ENCODE measurements around the gene IRF8.

Gene IRF8

GRCh38 chr16:85954927-85955519 lies 56.1 kb downstream of the IRF8 start:
- in situ Hi-C loops (cut with MboI; ENCODE audit: low sequenced_read_pairs), result no loop called here

- in situ Hi-C loops (cut with MboI; ENCODE audit: low sequenced_read_pairs), result no loop called here
Observed at GRCh38 chr16:85955566-85955965, 56.6 kb downstream of the IRF8 start.

- in situ Hi-C loops (cut with MboI; ENCODE audit: low sequenced_read_pairs), result no loop called here
Observed at GRCh38 chr16:85956426-85956825, 57.5 kb downstream of the IRF8 start.

- in situ Hi-C loops (cut with MboI; ENCODE audit: low sequenced_read_pairs), result no loop called here
Observed at GRCh38 chr16:85958731-85959130, 59.8 kb downstream of the IRF8 start.

- in situ Hi-C loops (cut with MboI; ENCODE audit: low sequenced_read_pairs), result no loop called here
Observed at GRCh38 chr16:85959686-85960085, 60.7 kb downstream of the IRF8 start.

GRCh38 chr16:85960486-85961046 lies 61.6 kb downstream of the IRF8 start:
- in situ Hi-C loops (cut with MboI; ENCODE audit: low sequenced_read_pairs), result no loop called here

- in situ Hi-C loops (cut with MboI; ENCODE audit: low sequenced_read_pairs), result no loop called here
Observed at GRCh38 chr16:85961988-85962915, 63.3 kb downstream of the IRF8 start.

GRCh38 chr16:85963753-85964285 lies 64.9 kb downstream of the IRF8 start:
- in situ Hi-C loops (cut with MboI; ENCODE audit: low sequenced_read_pairs), result no loop called here

- in situ Hi-C loops (cut with MboI; ENCODE audit: low sequenced_read_pairs), result no loop called here
Observed at GRCh38 chr16:85965125-85965524, 66.2 kb downstream of the IRF8 start.

GRCh38 chr16:85967111-85967510 lies 68.1 kb downstream of the IRF8 start:
- in situ Hi-C loops (cut with MboI; ENCODE audit: low sequenced_read_pairs), result no loop called here

- in situ Hi-C loops (cut with MboI; ENCODE audit: low sequenced_read_pairs), result no loop called here
Observed at GRCh38 chr16:85968041-85968920, 69.3 kb downstream of the IRF8 start.

GRCh38 chr16:85969159-85969558 lies 70.2 kb downstream of the IRF8 start:
- in situ Hi-C loops (cut with MboI; ENCODE audit: low sequenced_read_pairs), result no loop called here

- in situ Hi-C loops (cut with MboI; ENCODE audit: low sequenced_read_pairs), result no loop called here
Observed at GRCh38 chr16:85969591-85969990, 70.6 kb downstream of the IRF8 start.

- in situ Hi-C loops (cut with MboI; ENCODE audit: low sequenced_read_pairs), result no loop called here
Observed at GRCh38 chr16:85970016-85970733, 71.2 kb downstream of the IRF8 start.

GRCh38 chr16:85970738-85971137 lies 71.8 kb downstream of the IRF8 start:
- in situ Hi-C loops (cut with MboI; ENCODE audit: low sequenced_read_pairs), result no loop called here
